GM18505 (cell line): ENCODE results near the gene TARBP2.

Experiments used
- ATAC-seq: cut with Tn5 transposase; IDR thresholded peaks from one replicate; pipeline ENCODE4 v1.9.1; 2021; ENCODE audit not compliant: unreplicated experiment
- POLR2A ChIP-seq: IDR thresholded peaks from 4 replicates; pipeline ENCODE4 v1.6.1; 2011; ENCODE audit warnings: borderline replicate concordance; ENCODE audit not compliant: insufficient read depth, insufficient read length; ENCODE audit errors: extremely low read depth

Gene TARBP2

GRCh38 chr12:53482626-53483168 is 18.4 kb upstream of the TARBP2 start:
- ATAC-seq, result no peak
- peak; percentile 42 for TF ChIP-seq POLR2A

DNA sequence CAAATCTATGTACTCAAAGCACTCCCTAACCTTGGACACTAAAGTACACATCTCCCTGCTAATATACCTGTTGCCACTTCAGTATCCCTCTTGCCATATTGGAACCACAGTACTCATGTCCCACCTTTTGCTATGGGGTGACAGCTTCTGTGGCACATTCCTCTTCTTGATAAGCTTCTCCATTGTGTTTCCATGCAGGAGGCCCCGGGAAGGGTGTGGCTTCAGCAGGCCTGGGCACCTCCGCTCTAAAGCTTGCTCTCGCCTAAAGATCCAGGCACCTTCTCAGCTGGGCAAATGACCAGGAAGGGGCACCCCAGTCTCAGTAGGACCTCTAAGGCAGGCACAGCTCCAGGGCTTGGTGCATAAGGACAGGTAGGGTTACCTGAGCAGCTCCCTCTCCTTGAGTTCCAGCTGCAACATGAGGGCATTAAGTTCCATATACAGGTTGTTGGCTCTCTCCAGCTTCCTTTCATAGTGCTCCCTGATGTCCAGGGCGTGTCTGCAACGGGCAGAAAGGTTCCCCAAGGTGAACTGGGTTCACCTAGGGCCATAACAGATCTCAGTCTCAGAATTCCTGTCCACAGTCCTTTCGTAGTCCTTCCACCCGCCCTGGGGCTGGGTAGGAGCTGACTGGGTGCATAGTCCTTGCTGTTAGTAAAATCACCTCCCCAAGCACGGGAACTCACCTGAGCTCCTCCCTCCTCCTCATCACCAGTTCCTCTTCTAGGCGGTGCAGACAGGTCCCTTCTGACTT is 17.7 kb upstream of the TARBP2 start:
- no peak for ATAC-seq
- peak; percentile 49 for TF ChIP-seq POLR2A

GRCh38 chr12:53483979-53484377 is 17.1 kb upstream of the TARBP2 start:
- ATAC-seq, result no peak
- no peak for TF ChIP-seq POLR2A

DNA sequence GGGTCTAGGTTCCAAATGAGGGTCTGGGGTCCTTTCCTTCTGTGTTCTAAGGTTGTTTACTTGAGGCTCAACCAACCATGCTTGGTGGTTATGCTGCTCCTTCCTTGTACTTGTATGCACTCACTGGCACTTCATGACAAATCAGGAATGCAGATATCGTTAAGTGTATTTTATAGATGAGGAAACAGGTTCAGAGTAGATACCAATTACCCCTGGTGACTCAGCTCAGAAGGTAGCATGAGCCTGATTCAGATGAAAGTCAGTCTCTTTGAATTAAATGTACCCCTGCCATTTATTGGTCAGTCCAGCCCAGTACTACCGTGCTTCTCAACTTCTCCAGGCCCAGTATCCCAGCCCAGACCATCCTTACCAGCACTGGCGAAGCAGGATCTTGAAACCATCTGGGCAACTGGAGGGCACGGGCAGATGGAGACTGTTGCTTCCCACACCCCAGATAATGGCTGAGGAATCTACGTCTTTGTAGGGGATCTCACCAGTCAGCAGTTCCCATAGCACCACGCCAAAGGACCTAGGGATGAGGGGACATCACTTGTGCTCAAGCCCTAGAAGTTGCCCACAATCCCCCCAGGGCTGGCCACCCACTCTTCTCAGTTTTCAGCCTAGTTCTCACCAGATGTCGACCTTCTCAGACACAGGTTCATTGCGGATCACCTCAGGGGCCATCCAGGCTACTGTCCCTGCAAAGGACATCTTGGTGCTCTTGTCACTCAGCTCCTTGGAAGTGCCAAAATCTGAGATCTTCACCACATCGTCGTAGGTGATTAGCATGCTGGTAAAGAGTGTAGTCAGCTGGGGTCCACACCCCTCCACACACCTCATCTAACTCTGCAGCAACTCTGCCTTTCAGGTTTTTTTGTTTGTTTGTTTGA is 16.2 kb upstream of the TARBP2 start:
- ATAC-seq, result no peak
- TF ChIP-seq POLR2A, result no peak

GRCh38 chr12:53485955-53486735 is 14.9 kb upstream of the TARBP2 start:
- no peak for TF ChIP-seq POLR2A
- no peak for ATAC-seq

GRCh38 chr12:53486736-53487487 is 14.2 kb upstream of the TARBP2 start:
- ATAC-seq, result no peak
- TF ChIP-seq POLR2A, result peak; percentile 32

- ATAC-seq, result no peak
- TF ChIP-seq POLR2A, result no peak
Observed at GRCh38 chr12:53489242-53489864, 11.7 kb upstream of the TARBP2 start.

- no peak for TF ChIP-seq POLR2A
- ATAC-seq, result no peak
Observed at GRCh38 chr12:53492188-53492587, 8.9 kb upstream of the TARBP2 start.

DNA sequence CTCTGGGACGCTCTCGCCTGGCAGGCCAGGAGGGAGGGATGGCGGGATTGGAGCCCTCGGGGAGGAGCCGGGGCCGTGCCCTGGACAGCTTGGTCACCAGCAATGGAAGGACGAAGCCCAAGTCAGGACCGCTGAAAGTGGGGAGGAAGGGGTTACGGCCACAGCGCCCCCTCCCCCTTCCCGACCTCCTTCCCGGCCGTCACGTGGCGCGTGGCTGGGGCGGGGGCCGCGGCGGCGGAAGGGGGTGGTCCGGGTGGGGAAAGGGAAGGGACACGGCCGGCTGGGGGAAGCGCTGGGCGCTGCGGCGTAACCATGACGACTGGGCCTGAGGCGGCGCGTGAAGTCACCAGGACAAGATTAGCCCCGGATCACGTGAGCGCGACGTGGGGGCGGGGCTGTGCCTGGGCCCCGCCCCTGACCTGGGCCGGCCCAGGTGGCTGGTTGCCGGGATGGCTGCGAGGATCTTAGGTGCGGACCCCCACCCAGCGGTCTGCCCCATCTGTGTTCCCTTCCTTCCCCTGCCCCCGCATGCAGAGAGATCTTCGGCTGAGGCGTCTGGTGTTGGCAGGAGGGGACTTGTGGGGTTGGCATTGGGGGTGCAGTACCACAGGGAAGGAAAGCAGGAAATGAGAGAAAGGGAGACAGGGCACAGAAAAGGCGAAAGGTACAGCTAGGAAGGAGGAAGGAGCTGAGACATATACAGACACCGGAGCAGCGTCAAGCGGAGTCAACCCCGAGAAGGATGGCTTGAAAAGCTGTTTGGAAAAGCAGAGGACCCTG is 8.1 kb upstream of the TARBP2 start:
- peak; percentile 92 for ATAC-seq
- peak; percentile 83 for TF ChIP-seq POLR2A

DNA sequence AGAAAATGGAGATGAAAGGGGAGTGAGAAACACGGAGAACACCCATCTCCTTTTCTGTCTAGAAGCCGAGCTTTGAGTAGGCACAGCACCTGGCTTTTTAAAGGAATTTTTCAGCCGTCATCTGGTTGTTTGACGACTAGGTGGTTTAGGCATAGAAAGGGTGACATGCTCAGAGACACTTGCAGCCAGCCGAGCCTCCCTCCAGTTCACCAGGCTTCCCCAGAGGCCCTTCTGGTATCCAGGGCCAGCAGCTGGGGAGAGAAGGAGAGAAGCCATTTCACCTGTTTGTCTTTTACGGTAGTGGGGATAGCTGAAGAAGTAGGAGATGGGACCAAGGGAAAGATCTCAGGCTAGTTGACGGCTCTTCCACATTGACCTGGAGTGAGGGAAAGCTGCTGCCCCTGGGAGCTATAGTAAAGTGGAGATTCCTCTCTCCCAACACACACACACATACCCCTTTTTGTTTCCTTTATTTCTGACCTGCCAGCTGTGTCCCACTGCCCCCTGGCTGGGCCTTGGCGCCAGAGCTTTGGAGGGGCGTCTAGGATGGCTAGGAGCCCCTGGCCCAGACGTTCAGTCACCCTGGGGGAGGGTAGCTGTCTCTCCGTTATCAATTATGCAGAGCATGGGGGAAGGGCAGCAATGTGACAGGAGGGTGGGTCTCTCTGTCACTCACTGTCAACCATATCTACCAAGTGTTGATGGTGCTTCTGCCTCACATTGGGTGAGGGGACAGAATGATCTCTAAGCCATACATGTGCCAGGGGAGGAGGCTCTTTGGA is 7.3 kb upstream of the TARBP2 start:
- no peak for TF ChIP-seq POLR2A
- ATAC-seq, result no peak
